SU-DHL-6 (cell line): ENCODE data around the gene EIF4E1B.

Source experiments
- H2AFZ ChIP-seq: fragments of 200-600 bp; sonication (generic); 2 replicates; pipeline ENCODE4 v1.6.1; 2014; ENCODE audit warnings: low read depth, mild to moderate bottlenecking, moderate library complexity, mixed read lengths, antibody characterized with exemption, low read length; ENCODE audit not compliant: severe bottlenecking
- H3F3A ChIP-seq: fragments of 200-600 bp; shearing (Covaris generic); 2 replicates; pipeline ENCODE4 v1.6.0; 2016; ENCODE audit warnings: antibody characterized with exemption, mild to moderate bottlenecking; ENCODE audit not compliant: insufficient read depth
- H3K27ac ChIP-seq: fragments of 200-600 bp; sonication (generic); 2 replicates; pipeline ENCODE4 v1.5.1; 2016; ENCODE audit warnings: low read depth, mild to moderate bottlenecking, low read length, moderate library complexity, mixed read lengths
- H3K27me3 ChIP-seq: fragments of 200-600 bp; sonication (generic), shearing (Covaris generic); 2 replicates; pipeline ENCODE4 v1.6.0; 2014; ENCODE audit warnings: mild to moderate bottlenecking, low read length
- H3K36me3 ChIP-seq: fragments of 200-600 bp; sonication (generic); 2 replicates; pipeline ENCODE4 v1.6.1; 2014; ENCODE audit warnings: mild to moderate bottlenecking, low read length, mixed read lengths
- H3K4me2 ChIP-seq: fragments of 300-600, 200-600 bp; shearing (Covaris generic), sonication (generic); 2 replicates; pipeline ENCODE4 v1.6.0; 2014; ENCODE audit warnings: low read length, low read depth, mild to moderate bottlenecking; ENCODE audit not compliant: poor library complexity, severe bottlenecking
- H3K4me3 ChIP-seq: fragments of 200-600 bp; sonication (generic); 2 replicates; pipeline ENCODE4 v1.5.1; 2014; ENCODE audit warnings: antibody characterized with exemption, low read length, mild to moderate bottlenecking, mixed read lengths; ENCODE audit not compliant: insufficient read depth, poor library complexity, severe bottlenecking
- H3K79me2 ChIP-seq: fragments of 200-600 bp; sonication (generic); 2 replicates; pipeline ENCODE4 v1.6.1; 2014; ENCODE audit warnings: mild to moderate bottlenecking, low read length, moderate library complexity; ENCODE audit not compliant: insufficient read depth
- H3K9ac ChIP-seq: fragments of 200-600 bp; sonication (generic); 2 replicates; pipeline ENCODE4 v1.7.0; 2014; ENCODE audit warnings: mild to moderate bottlenecking, low read length
- H3K9me2 ChIP-seq: fragments of 200-600 bp; sonication (generic); replicated peaks from 2 replicates; pipeline ENCODE4 v1.6.1; 2014; ENCODE audit warnings: low read length; ENCODE audit not compliant: insufficient read depth
- H3K9me3 ChIP-seq: fragments of 200-600 bp; sonication (generic); 2 replicates; pipeline ENCODE4 v1.6.1; 2014; ENCODE audit warnings: low read length, mixed read lengths; ENCODE audit not compliant: insufficient read depth
- H4K20me1 ChIP-seq: fragments of 200-600 bp; sonication (generic); 2 replicates; pipeline ENCODE4 v1.6.1; 2014; ENCODE audit warnings: low read depth, mild to moderate bottlenecking, antibody characterized with exemption, low read length, moderate library complexity, mixed read lengths
- EZH2phosphoT487 ChIP-seq: fragments of 200-600 bp; sonication (generic), shearing (Covaris generic); conservative IDR thresholded peaks from 2 replicates; pipeline ENCODE4 v1.6.1; 2018; ENCODE audit warnings: mild to moderate bottlenecking, antibody characterized with exemption, low read length, moderate library complexity, mixed read lengths
- TF ChIP-seq, protein P1 (sequence below): fragments of 200-600 bp; sonication (generic); IDR thresholded peaks from one replicate; pipeline ENCODE4 v1.5.1; 2017; ENCODE audit warnings: antibody characterized with exemption, mild to moderate bottlenecking, low read length, moderate library complexity; ENCODE audit not compliant: insufficient read depth, poor library complexity, severe bottlenecking

EIF4E1B gene

DNA sequence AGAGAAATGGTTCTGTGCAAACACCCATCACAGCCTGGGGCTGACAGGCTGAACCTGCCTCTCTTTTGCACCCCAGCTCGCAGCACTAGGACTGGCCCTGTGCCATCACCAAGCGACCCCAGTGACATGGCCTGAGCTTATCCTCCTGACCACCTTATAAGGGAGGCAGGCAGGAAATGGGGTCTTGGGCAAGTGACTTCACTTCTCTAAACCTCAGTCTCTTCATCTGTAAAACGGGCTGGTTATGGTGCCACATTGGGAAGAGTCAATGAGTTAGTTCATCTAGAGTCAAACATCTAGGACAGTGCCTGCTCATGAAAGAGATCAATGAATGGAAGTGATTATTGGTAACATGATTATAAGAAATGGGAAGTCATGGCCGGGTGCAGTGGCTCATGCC is 6.3 kb upstream of the EIF4E1B start:
- H3K4me2 ChIP-seq, result no peak overlapping the region
- no peak overlapping the region for H3K27ac ChIP-seq
- H3K9me3 ChIP-seq, result no peaks in the 10 kb centered on the region
- no peaks in the 10 kb centered on the region for H3K9me2 ChIP-seq
- H3K9ac ChIP-seq, result no peak overlapping the region
- no peak overlapping the region for H3K4me3 ChIP-seq
- no peak overlapping the region for H2AFZ ChIP-seq
- no peaks in the 10 kb centered on the region for H3K79me2 ChIP-seq
- H3K27me3 ChIP-seq, result no peaks in the 10 kb centered on the region
- no peaks in the 10 kb centered on the region for H3K36me3 ChIP-seq
- no peaks in the 10 kb centered on the region for H4K20me1 ChIP-seq
- TF ChIP-seq, protein P1, sequence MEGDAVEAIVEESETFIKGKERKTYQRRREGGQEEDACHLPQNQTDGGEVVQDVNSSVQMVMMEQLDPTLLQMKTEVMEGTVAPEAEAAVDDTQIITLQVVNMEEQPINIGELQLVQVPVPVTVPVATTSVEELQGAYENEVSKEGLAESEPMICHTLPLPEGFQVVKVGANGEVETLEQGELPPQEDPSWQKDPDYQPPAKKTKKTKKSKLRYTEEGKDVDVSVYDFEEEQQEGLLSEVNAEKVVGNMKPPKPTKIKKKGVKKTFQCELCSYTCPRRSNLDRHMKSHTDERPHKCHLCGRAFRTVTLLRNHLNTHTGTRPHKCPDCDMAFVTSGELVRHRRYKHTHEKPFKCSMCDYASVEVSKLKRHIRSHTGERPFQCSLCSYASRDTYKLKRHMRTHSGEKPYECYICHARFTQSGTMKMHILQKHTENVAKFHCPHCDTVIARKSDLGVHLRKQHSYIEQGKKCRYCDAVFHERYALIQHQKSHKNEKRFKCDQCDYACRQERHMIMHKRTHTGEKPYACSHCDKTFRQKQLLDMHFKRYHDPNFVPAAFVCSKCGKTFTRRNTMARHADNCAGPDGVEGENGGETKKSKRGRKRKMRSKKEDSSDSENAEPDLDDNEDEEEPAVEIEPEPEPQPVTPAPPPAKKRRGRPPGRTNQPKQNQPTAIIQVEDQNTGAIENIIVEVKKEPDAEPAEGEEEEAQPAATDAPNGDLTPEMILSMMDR, result no peak
- TF ChIP-seq EZH2phosphoT487, result no peak
- no peaks in the 10 kb centered on the region for H3F3A ChIP-seq

DNA sequence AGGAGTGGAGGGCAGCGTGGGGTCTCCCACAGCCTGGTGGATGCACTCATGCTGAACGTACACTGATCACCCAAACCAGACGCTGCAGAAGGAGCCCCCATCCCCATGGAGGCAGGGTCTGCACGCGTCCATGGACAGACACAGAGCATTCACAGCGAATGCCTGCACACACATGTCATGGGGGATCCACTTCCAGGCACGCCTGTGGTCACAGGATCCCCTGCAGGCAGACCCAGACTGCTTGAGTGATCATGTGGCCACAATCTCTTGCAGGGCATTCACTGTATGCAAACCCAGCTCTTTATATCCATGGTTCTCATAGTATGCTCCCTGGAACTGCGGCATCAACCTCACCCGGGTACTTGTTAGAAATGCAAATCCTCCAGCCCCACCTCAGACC is 5.5 kb upstream of the EIF4E1B start:
- no peaks in the 10 kb centered on the region for H3F3A ChIP-seq
- no peaks in the 10 kb centered on the region for H3K27me3 ChIP-seq
- no peak overlapping the region for H3K4me2 ChIP-seq
- no peaks in the 10 kb centered on the region for H3K36me3 ChIP-seq
- no peak overlapping the region for H2AFZ ChIP-seq
- TF ChIP-seq EZH2phosphoT487, result no peak
- TF ChIP-seq, protein P1, result no peak
- H3K79me2 ChIP-seq, result no peaks in the 10 kb centered on the region
- no peaks in the 10 kb centered on the region for H3K9me3 ChIP-seq
- no peak overlapping the region for H3K9ac ChIP-seq
- no peak overlapping the region for H3K27ac ChIP-seq
- no peaks in the 10 kb centered on the region for H3K9me2 ChIP-seq
- no peak overlapping the region for H3K4me3 ChIP-seq
- no peaks in the 10 kb centered on the region for H4K20me1 ChIP-seq

DNA sequence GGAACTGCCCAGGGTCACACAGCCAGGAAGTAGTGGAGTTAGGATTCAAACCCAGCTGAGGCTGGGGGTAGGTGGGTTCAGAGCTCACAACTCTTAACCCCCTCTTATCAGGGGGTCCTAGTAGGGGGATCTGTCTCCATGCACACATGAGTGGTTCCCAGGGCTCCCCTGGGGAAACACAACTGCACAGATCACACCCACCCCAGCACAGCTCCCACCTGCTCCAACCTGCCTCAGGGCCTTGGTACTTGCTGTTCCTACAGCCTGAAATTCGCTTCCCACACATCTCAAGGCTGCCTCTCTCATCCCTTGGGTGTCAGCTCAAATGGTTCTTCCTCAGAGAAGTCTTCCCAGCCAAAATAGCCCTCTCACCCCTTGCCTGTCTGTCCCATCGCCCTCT is 5.0 kb upstream of the EIF4E1B start:
- Histone ChIP-seq H3K79me2 (no peaks in the 10 kb centered on the region), H3K27ac (no peak overlapping the region), H3K9ac (no peak overlapping the region), H3K4me3 (no peak overlapping the region), H3F3A (no peaks in the 10 kb centered on the region), H3K9me3 (no peaks in the 10 kb centered on the region), H3K9me2 (no peaks in the 10 kb centered on the region), H3K4me2 (no peak overlapping the region), H3K36me3 (no peaks in the 10 kb centered on the region), H4K20me1 (no peaks in the 10 kb centered on the region), H2AFZ (no peak overlapping the region), H3K27me3 (no peaks in the 10 kb centered on the region)
- TF ChIP-seq EZH2phosphoT487, result no peak
- TF ChIP-seq, protein P1, result no peak
